RPMI8226 (cell line): ENCODE data around the gene SLC16A5.

Source experiments
- DNase-seq: peaks from one replicate; pipeline ENCODE4 v3.0.0-alpha.2; 2015

Gene SLC16A5

DNA sequence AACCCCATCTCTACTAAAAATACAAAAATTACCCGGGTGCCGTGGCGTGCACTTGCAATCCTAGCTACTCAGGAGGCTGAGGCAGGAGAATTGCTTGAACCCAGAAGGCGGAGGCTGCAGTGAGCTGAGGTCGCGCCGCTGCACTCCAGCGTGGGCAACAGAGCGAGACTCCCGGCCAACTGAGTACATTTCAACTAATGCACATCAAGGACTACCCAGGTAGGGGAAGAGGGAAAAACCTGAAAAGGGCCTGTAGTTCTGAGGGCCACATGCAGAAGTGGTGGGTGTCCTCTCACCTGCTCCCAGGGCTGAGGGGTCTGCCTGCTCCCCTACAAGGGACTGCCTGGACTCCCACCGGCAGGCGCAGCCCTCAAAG lies 584 bp upstream of the SLC16A5 start:
- no peak for DNase-seq

- no peak for DNase-seq
These were observed 987 bp downstream of the SLC16A5 start for GRCh38 chr17:75088465-75089417.

DNA sequence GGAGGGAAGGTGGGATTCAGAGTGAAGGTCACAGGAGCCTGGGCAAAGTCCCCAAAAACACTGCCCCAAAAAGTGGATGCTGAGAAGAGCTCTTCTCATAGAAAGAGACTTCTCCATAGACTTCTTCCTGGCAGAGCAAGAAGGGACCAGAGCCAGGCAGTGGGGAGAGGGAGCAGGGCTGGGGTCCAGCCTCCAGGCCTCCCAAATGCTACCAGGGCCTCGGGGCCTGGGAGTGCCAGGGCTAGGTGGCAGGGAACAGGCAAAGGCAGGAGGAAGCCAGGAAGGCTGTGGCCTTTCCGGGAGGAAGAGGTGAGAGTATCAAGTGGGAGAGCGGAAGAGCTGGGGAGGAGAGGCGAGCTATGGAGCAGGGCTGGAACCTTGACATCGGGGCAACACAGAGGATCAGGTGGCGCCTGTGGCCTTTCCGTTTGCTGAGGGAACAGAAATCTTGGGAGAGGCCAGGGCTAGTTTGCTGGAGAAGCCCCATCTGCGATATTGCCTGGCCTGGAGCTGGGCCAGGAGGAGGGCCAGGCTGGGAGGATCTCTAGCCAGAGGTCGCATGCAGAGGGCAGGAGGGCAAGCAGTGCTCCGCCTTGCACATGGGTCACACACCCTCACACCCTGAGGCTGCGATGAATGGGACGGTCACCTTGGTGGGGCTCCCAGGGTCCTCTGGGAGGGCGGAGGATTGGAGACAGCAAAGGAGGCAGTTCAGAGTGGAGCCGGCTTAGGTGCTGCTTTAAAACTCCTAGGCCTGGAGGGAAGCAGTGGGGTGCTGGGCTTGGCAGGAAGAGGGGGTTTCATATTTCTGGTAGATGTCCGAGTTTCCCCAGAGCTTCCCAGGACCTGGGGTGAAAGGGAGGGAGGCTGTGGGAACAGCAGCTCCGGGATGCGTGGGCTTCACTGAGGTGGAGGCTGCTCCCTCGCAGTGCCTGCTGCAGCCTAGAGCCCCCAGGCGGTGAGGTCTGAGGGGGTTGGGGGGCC lies 3.4 kb downstream of the SLC16A5 start:
- DNase-seq, result no peak

DNA sequence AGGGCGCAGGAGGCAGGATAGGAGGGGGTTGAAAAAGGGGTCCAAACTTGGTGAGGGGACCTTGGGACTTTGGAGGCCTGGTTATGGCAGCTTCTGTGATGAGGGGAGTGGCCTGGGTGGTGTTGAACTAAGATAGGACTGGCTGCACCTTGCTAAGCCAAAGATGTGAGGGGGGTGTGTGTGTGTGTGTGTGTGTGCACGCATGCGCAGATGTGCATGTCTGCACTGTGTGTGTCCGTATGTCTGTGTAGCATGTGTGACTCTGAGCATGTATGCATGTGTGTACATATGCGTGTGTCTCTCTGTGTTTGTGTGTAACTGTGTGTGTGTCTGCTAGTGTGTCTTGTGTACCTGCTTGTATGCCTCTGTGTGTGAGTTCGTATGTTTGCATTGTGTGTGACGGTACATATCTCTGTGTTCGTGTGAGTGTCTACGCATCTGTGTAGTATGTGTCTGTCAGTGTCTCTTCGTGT lies 4.1 kb downstream of the SLC16A5 start:
- no peak for DNase-seq

- no peak for DNase-seq
These were observed 5.9 kb downstream of the SLC16A5 start for GRCh38 chr17:75093548-75094158.

- DNase-seq, result no peak
These were observed 7.2 kb downstream of the SLC16A5 start for GRCh38 chr17:75094871-75095399.

- DNase-seq, result peak; percentile 92
These were observed 8.4 kb downstream of the SLC16A5 start for GRCh38 chr17:75096082-75096625.

- no peak for DNase-seq
These were observed 10.1 kb downstream of the SLC16A5 start for GRCh38 chr17:75097865-75098264.

- DNase-seq, result no peak
These were observed 11.1 kb downstream of the SLC16A5 start for GRCh38 chr17:75098861-75099260.

GRCh38 chr17:75099881-75100595 lies 12.3 kb downstream of the SLC16A5 start:
- DNase-seq, result no peak

GRCh38 chr17:75102385-75102821 lies 14.6 kb downstream of the SLC16A5 start:
- DNase-seq, result peak; percentile 38

DNA sequence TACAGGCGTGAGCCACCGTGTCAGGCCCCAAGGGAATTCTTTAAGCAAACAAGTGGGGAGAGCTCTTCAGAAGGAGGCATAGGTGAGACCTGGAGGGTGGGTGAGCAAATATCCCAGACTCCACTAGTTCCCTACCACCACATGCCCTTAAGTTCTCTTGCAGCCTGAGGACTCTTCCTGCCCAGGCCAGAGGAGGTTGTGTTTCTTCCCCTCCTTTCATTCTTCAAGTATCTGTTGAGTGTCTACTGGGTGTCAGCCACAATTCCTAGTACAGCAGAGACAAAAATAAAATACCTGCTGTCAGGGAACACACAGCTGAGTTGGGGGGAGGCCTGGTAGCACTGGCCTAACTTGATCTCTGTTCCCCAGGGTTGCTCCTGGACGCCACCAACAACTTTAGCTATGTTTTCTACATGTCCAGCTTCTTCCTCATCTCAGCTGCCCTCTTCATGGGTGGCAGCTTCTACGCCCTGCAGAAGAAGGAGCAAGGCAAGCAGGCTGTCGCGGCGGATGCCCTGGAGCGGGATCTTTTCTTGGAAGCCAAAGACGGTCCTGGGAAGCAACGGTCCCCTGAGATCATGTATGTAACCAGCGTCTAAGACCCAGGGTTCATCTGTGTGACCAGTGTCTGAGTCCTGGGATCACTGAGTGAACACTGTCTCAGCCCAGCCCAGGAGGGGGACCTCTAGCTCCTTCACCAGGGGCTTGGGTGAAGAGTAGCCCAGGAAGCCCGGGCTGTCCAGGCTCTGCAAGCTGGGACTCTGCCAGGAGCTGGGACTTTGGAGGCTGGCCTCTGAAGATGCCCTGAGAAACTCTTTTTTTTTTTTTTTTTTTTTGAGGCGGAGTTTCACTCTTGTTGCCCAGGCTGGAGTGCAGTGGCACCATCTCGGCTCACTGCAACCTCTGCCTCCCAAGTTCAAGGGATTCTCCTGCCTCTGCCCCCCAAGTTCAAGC lies 16.1 kb downstream of the SLC16A5 start:
- peak; percentile 30 for DNase-seq

- peak; percentile 84 for DNase-seq
These were observed 17.6 kb downstream of the SLC16A5 start for GRCh38 chr17:75105126-75106080.

DNA sequence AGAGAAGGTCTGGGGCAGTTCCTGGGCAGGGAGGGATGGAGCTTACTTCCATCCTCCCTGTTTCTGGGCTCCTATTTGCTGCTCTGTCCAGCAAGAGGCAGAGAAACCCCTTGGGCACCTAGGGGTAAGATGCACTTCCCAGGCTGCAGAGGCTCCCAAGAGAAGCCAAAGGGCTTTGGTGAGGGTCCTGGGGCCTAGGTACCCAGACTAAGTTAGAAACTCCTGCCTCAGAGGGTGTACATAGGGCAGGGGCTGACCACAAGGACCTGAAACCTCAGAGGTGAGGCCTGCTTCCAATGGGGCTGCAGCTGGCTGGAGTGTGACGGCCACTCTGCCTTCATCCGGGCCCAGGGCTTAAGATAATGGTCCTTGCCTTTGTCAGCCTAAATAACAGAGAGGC lies 20.4 kb downstream of the SLC16A5 start:
- no peak for DNase-seq

- no peak for DNase-seq
These were observed 21.3 kb downstream of the SLC16A5 start for GRCh38 chr17:75109046-75109406.

DNA sequence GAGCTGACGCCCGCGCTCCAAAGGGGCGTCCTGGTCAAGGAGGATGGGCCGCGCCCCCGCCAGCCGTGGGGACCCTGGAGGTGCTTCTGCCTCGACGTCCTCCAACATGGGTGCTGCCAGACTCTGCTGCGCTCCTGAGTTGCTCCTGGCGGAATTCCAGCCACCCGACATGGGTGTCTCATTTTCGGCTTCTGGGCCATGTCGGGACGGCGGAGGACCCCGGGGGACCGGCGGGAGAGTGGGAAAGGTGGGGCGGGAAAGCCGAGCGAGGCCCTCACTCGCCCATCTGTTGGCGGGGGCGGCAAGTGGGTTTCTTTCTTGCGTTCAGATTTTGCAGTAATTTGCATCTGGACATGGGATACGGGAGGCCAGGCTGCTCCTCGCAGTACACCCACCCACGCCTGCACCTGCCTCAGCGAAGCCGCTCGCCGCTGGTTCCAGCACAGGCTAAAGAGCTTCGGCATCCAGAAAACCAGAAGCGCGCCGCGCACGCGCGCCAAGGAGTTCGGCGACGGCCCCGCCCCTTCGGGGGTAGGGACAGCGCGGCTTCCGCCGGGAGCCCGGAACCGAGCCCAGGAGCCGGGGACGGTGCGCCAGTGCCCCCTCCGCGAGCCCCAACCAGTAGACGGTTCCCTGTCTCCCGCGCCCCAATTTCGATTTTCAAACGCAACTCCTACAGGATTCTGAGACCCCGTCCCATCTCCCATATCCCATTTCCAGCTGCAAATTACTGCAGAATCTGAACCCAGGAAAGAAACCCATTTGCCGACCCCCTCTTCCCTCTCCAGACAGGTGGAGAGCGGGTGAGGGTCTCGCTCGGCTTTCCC lies 21.9 kb downstream of the SLC16A5 start, which contains the start of gene ARMC7:
ARMC7 (plus strand) TSS at position 563 of the 827 bp plus-strand sequence. CDS start 320 bp downstream, outside the sequence.
- DNase-seq, result peak; percentile 94

- DNase-seq, result peak; percentile 48
These were observed 22.6 kb downstream of the SLC16A5 start for GRCh38 chr17:75110234-75110937.
